Adrenal gland (tissue), 5 donors: ENCODE data around the gene BCL3.

Source experiments
- CTCF ChIP-seq, 6 experiments: fragments of 450-650 bp in 4 of 6; fragments of 200-600 bp in 2 of 6; sonication (generic) in 1 of 6; IDR thresholded peaks; 1 replicate in 5 of 6; 2 replicates in 1 of 6; pipeline versions ENCODE4 v1.5.1 to v1.8.0; 2016 to 2021; ENCODE audit warnings: antibody characterized with exemption in 6 of 6, mild to moderate bottlenecking in 2 of 6, moderate library complexity in 1 of 6
- POLR2A ChIP-seq, 2 donors: fragments of 450-650 bp; IDR thresholded peaks; one replicate each; pipeline ENCODE4 v1.6.1; 2017; ENCODE audit warnings: antibody characterized with exemption in 2 of 2, mild to moderate bottlenecking in 2 of 2, moderate library complexity in 1 of 2
- donor health status: DM: no; HTN: no; CAD: no.

GRCh38 chr19:44712864-44713515 is 35.5 kb upstream of the BCL3 start:
- TF ChIP-seq POLR2A (IDR thresholded peaks at IDR 0.05) (no peak), CTCF (IDR thresholded peaks at IDR 0.05) (no peak)
